ENCODE data around the gene SENP2. TPM values are rescaled to one million over a fixed set of nuclear protein-coding genes. Genes with fewer than 3 reads are reported as not detected.

The SENP2 gene
- total RNA-seq, 1 experiment from 2014 or later, result 52.4 TPM

GRCh38 chr3:185629554-185630181 is 43.6 kb downstream of the SENP2 start:
- Histone ChIP-seq H3K4me1 (peaks cover 13% of the 10 kb centered on the region), H3K27me3 (replicated peaks; ENCODE audit: control insufficient read depth, insufficient read depth, low read length) (no peaks in the 10 kb centered on the region), H3K36me3 (ENCODE audit: control insufficient read depth, insufficient read depth, low read length) (peaks cover 2% of the 10 kb centered on the region; the same call in 1 of the 2 replicates), H3K9me3 (no peaks in the 10 kb centered on the region), H3K4me3 (ENCODE audit: low read depth, low read length) (no peak overlapping the region)
- POLR2A ChIA-PET, result interaction anchor here (0.7 to 1.5 kb wide), 2 partner anchors 43 to 985 kb away, joined by 3 to 8 read pairs; partner anchors contain the start of gene SENP2
- peaks cover 9% of the 10 kb centered on the region for H3K4me1 Mint-ChIP-seq (ENCODE audit: low read depth, unreplicated experiment)
- H3K27me3 Mint-ChIP-seq (ENCODE audit: insufficient read depth, unreplicated experiment), result no peaks in the 10 kb centered on the region
- CTCF ChIA-PET, result interaction anchor here (0.5 to 1.5 kb wide), 3 partner anchors 31 to 75 kb away, joined by 3 to 12 read pairs (median 5); partner anchors contain the start of gene SENP2
- no peak for DNase-seq
- H3K4me3 Mint-ChIP-seq (ENCODE audit: unreplicated experiment), result peak overlapping the region; percentile 62
- intact Hi-C loops (cut with micrococcal nuclease; ENCODE audit: unreplicated experiment), result no loop called here
- no peak for TF ChIP-seq CTCF (IDR thresholded peaks at IDR 0.05; ENCODE audit: insufficient read depth in 1 of 2, low read depth in 1 of 2, low read length in 1 of 2, severe bottlenecking in 1 of 2, unreplicated experiment in 1 of 2)
- no TSS peak for BruUV-seq (replicated peaks)
- no peaks in the 10 kb centered on the region for H3K9me3 Mint-ChIP-seq (ENCODE audit: unreplicated experiment)
- peak overlapping the region; percentile 95 for H3K27ac Mint-ChIP-seq (ENCODE audit: unreplicated experiment)
- H3K36me3 Mint-ChIP-seq (ENCODE audit: insufficient read depth, unreplicated experiment), result peaks cover 60% of the 10 kb centered on the region

- ChIA-PET POLR2A (interaction anchor here (0.5 to 1.5 kb wide), 3 partner anchors 39 to 984 kb away, joined by 3 to 8 read pairs (median 5); partner anchors contain the start of gene SENP2), CTCF (interaction anchor here (0.5 to 1.5 kb wide), 3 partner anchors 30 to 76 kb away, joined by 3 to 12 read pairs (median 5); partner anchors contain the start of gene SENP2)
Observed at GRCh38 chr3:185630182-185630622, 44.1 kb downstream of the SENP2 start.

GRCh38 chr3:185631108-185631507 is 45.0 kb downstream of the SENP2 start:
- Mint-ChIP-seq H3K36me3 (ENCODE audit: insufficient read depth, unreplicated experiment) (peaks cover 56% of the 10 kb centered on the region), H3K4me1 (ENCODE audit: low read depth, unreplicated experiment) (peaks cover 9% of the 10 kb centered on the region), H3K4me3 (ENCODE audit: unreplicated experiment) (no peak overlapping the region), H3K27ac (ENCODE audit: unreplicated experiment) (no peak overlapping the region), H3K27me3 (ENCODE audit: insufficient read depth, unreplicated experiment) (no peaks in the 10 kb centered on the region), H3K9me3 (ENCODE audit: unreplicated experiment) (no peaks in the 10 kb centered on the region)
- intact Hi-C loops (cut with micrococcal nuclease; ENCODE audit: unreplicated experiment), result no loop called here
- ChIA-PET POLR2A (no interaction called here), CTCF (no interaction called here)
- BruUV-seq (replicated peaks), result no TSS peak
- no peaks in the 10 kb centered on the region for H3K9me3 ChIP-seq
- H3K4me3 ChIP-seq (ENCODE audit: low read depth, low read length), result no peak overlapping the region
- no peak for DNase-seq
- no peaks in the 10 kb centered on the region for H3K27me3 ChIP-seq (replicated peaks; ENCODE audit: control insufficient read depth, insufficient read depth, low read length)
- peaks cover 2% of the 10 kb centered on the region; the same call in 1 of the 2 replicates for H3K36me3 ChIP-seq (ENCODE audit: control insufficient read depth, insufficient read depth, low read length)
- H3K4me1 ChIP-seq, result peaks cover 13% of the 10 kb centered on the region
- TF ChIP-seq CTCF (IDR thresholded peaks at IDR 0.05; ENCODE audit: insufficient read depth in 1 of 2, low read depth in 1 of 2, low read length in 1 of 2, severe bottlenecking in 1 of 2, unreplicated experiment in 1 of 2), result no peak

More at GRCh38 chr3:185630182-185630622, 44.1 kb downstream of the SENP2 start:
- no TSS peak for BruUV-seq (replicated peaks)
- Mint-ChIP-seq H3K9me3 (ENCODE audit: unreplicated experiment) (no peaks in the 10 kb centered on the region), H3K4me3 (ENCODE audit: unreplicated experiment) (peak overlapping the region; percentile 62), H3K27ac (ENCODE audit: unreplicated experiment) (peak overlapping the region; percentile 95), H3K36me3 (ENCODE audit: insufficient read depth, unreplicated experiment) (peaks cover 55% of the 10 kb centered on the region), H3K27me3 (ENCODE audit: insufficient read depth, unreplicated experiment) (no peaks in the 10 kb centered on the region), H3K4me1 (ENCODE audit: low read depth, unreplicated experiment) (peaks cover 9% of the 10 kb centered on the region)
- Histone ChIP-seq H3K9me3 (no peaks in the 10 kb centered on the region), H3K4me3 (ENCODE audit: low read depth, low read length) (no peak overlapping the region), H3K36me3 (ENCODE audit: control insufficient read depth, insufficient read depth, low read length) (peaks cover 2% of the 10 kb centered on the region; the same call in 1 of the 2 replicates), H3K27me3 (replicated peaks; ENCODE audit: control insufficient read depth, insufficient read depth, low read length) (no peaks in the 10 kb centered on the region), H3K4me1 (peaks cover 13% of the 10 kb centered on the region)
- TF ChIP-seq CTCF (IDR thresholded peaks at IDR 0.05; ENCODE audit: insufficient read depth in 1 of 2, low read depth in 1 of 2, low read length in 1 of 2, severe bottlenecking in 1 of 2, unreplicated experiment in 1 of 2), result no peak
- intact Hi-C loops (cut with micrococcal nuclease; ENCODE audit: unreplicated experiment), result no loop called here
- DNase-seq, result peak; percentile 55 to 66
